GOT3 (cell line): ENCODE results near the gene LDB3.
"Not testable (repeated sequence)": the region's sequence is repeated elsewhere in the genome, so short reads cannot be mapped to it uniquely, and the experiment has no call there.

ENCODE experiments used
- DNase-seq: peaks from one replicate; lab custom pipeline; 2025; ENCODE audit warnings: mixed read lengths; lab: John Stamatoyannopoulos, UW

Gene LDB3

DNA sequence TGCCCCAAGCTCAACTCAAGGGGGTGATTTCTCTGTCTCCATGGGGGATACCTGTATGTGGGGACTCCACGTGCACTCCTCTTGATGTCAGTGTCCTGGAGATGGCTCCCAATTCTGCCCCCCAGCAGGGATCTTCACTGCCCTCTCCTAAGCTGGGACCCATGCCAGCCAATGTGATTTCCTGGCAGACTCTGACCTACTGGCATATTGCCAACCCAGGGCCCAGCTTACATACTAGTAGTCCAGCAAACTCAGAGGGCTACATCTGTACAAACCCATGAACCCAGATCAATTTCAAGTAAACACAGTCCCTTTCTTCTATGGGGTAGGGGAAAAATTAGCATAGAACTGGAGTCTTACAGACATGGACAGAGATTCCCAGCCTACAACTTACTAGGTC lies 61.9 kb downstream of the LDB3 start:
- no peak for DNase-seq

- DNase-seq = no peak
Measured at GRCh38 chr10:86732771-86733170, 64.5 kb downstream of the LDB3 start.

GRCh38 chr10:86733260-86733671 lies 65.0 kb downstream of the LDB3 start:
- DNase-seq = no peak

GRCh38 chr10:86734207-86734988 lies 66.1 kb downstream of the LDB3 start:
- no peak for DNase-seq

- not testable (repeated sequence) for DNase-seq
Measured at GRCh38 chr10:86735278-86735677, 67.0 kb downstream of the LDB3 start.

DNA sequence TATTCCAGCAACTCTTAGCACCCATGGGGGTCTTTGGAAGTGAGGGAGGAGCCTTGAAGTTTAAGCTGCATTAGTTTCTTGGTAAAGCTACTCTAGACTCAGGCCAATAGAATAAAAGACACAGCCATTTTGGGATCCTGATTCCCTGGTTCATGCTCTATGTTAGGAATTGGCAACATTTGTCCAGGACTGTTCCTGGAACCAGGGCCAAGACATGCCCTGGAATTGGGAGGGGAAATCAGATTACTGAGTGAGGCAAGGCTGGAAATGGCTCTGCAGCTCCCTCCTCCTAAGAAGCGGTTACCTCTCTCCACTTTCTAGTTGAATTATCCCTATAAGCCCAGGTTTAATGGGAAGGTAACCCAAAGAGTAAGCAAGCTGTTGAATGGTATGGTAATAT lies 73.9 kb downstream of the LDB3 start:
- no peak for DNase-seq

DNA sequence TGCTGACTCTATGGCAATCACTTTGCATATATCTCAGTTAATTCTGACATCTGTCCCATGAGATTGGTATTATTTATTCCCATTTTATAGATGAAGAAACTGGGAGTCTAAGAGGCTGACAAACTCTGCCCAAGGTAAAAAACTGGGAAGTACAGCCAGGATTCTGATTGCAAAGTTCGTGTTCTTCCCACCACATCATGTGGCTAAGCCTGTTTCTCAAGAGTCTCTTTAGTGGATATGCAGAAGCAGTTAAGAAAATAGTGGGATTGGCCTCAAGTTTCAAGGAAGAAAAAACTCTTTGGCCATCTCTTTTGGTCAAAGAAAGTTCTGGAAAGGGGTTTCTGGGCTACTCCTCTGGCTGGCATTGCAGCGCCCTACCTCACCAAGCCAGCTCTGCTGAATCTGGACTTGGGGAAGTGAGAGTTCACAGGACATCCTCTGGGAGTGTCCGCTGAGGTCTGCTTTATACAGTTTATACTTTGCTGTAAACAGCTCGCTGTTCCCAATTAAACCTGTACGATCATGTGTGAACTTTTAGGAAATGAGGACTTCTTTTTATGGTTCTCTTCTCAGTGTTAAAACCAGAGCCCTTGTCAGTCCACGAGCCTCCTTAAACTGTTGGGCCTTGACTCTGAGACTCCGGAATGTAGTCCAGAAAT lies 75.9 kb downstream of the LDB3 start:
- DNase-seq = no peak

GRCh38 chr10:86747796-86748581 lies 79.7 kb downstream of the LDB3 start:
- no peak for DNase-seq

GRCh38 chr10:86749854-86750253 lies 81.5 kb downstream of the LDB3 start:
- DNase-seq = no peak

GRCh38 chr10:86751477-86751876 lies 83.2 kb downstream of the LDB3 start:
- DNase-seq = no peak

GRCh38 chr10:86752311-86752710 lies 84.0 kb downstream of the LDB3 start:
- DNase-seq = no peak

DNA sequence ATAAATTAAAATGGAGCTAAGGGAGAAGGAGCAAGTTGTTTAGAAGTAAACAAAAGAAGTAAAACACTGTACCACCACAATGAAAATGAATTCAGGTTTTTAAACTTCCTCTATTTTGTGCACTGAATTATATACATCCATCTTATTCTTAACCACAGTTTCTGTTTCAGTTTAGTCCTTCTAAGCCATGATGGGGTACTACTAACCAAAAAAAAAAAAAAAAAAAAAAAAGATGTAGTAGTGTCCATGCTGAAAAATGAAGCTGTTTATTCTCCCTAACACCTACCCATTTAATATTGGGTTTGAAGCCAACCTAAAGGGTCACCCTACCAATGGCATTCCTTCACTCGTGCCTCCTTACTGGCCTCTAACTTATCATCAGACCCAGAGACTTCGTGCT lies 84.7 kb downstream of the LDB3 start:
- no peak for DNase-seq

- no peak for DNase-seq
Measured at GRCh38 chr10:86753638-86754434, 85.5 kb downstream of the LDB3 start.

DNA sequence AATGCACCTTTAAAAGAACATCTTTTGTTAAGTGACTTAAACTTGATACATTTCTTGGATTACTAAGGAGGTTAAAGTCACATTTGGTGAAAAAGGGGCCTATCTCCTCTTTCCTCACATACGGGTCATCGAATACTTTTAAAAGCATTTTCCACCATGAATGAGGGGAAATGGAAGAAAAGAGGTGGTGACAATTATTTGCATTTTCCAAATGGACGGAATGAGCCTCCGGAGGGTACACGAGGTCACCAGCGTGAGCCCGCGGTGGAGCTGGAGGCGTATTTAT lies 87.1 kb downstream of the LDB3 start:
- DNase-seq = no peak

DNA sequence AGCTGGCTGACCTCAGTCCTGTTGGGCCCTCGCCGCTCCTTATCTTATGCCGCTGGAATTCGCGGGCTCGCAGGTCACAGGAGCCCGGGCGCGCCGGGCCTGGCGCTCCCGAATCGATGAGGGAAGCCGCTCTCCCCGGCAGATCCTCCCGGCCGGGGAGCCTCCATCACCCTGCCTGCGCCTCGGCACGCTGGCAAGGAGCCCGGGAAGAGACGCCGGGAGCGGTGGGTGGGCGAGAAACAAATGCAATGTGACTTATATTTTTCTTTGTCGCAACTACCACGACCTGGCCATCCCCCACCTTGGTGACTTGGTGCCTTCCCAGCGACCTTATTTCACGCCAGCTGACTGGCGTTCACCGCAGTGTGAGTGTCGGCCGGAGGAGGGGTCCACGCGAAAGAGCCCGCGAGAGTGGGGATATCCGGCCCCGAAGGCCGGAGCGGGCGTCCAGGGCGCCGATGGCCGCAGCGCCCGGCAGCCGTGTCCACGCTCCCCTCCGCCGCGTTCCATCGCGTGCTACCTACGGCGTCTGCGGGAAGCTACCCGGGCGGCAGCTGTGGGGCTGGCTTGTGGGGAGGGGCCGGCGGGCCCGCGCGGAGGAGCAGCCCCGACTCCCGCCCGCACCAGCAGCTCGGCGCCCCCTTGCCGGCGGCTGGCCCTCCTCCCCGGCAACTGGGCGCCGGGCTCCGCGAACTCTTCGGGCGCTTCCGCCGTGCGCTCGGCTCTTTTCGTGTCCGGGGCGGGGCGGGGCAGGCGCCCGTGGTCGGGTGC lies 87.6 kb downstream of the LDB3 start:
- DNase-seq = peak; percentile 73

DNA sequence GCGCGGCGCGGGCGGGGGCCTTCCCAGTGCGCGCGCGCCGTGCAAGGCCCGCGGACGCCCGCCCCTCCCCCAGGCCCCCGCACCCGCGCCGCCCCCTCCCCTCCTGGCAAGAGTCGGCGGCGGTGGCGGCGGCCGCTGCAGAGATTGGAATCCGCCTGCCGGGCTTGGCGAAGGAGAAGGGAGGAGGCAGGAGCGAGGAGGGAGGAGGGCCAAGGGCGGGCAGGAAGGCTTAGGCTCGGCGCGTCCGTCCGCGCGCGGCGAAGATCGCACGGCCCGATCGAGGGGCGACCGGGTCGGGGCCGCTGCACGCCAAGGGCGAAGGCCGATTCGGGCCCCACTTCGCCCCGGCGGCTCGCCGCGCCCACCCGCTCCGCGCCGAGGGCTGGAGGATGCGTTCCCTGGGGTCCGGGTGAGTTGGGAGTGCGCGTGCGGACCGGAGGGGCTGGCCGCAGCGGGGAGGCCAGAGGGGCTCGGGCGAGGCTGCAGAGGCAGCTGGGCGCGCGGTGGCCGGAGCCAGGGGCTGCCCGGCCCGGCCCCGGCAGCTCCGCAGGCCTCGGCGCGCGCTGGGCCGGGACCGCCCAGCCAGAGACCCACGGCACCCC lies 88.3 kb downstream of the LDB3 start, which contains the start of gene BMPR1A:
Gene BMPR1A (plus strand): TSS at position 109 of the 602 bp plus-strand sequence. CDS start 119,400 bp downstream, outside the sequence.
- DNase-seq = no peak

GRCh38 chr10:86757113-86757972 lies 89.0 kb downstream of the LDB3 start:
- no peak for DNase-seq

GRCh38 chr10:86758189-86759072 lies 90.1 kb downstream of the LDB3 start:
- no peak for DNase-seq
